GM23338 (cell line): ENCODE results near the gene ZNF71. TPM values are rescaled to one million over a fixed set of nuclear protein-coding genes. Genes with fewer than 3 reads are reported as not detected.

Source experiments
- ATAC-seq: fragments of 200-7000 bp; cut with Tn5 transposase; 3 replicates; pipeline ENCODE4 v1.9.1; 2020
- DNase-seq: peaks from one replicate; pipeline ENCODE4 v3.0.0-alpha.2; 2015; ENCODE audit warnings: low spot score
- H2AFZ ChIP-seq: fragments of 200-600 bp; sonication (generic); 2 replicates; pipeline ENCODE4 v1.8.0; 2016; ENCODE audit warnings: antibody characterized with exemption, mild to moderate bottlenecking, moderate library complexity
- H3F3A ChIP-seq: fragments of 200-600 bp; sonication (generic); replicated peaks from 2 replicates; pipeline ENCODE4 v1.8.0; 2017; ENCODE audit warnings: antibody characterized with exemption, mixed run types, low read depth
- H3K27ac ChIP-seq: fragments of 200-600 bp; sonication (generic); 2 replicates; pipeline ENCODE4 v1.6.1; 2016; ENCODE audit warnings: low read depth
- H3K27me3 ChIP-seq: fragments of 200-600 bp; sonication (generic); 2 replicates; pipeline ENCODE4 v1.8.0; 2016; ENCODE audit warnings: mild to moderate bottlenecking, mixed run types, moderate library complexity; ENCODE audit not compliant: insufficient read depth
- H3K36me3 ChIP-seq: fragments of 200-600 bp; sonication (generic); 2 replicates; pipeline ENCODE4 v1.8.0; 2016; ENCODE audit warnings: mild to moderate bottlenecking; ENCODE audit not compliant: insufficient read depth
- H3K4me1 ChIP-seq: fragments of 200-600 bp; sonication (generic); 2 replicates; pipeline ENCODE4 v1.8.0; 2016; ENCODE audit warnings: mild to moderate bottlenecking, moderate library complexity; ENCODE audit not compliant: insufficient read depth
- H3K4me2 ChIP-seq: fragments of 200-600 bp; sonication (generic); 2 replicates; pipeline ENCODE4 v1.7.1; 2017; ENCODE audit warnings: mixed run types
- H3K4me3 ChIP-seq: fragments of 200-600 bp; sonication (generic); 2 replicates; pipeline ENCODE4 v1.6.1; 2016; ENCODE audit warnings: mixed run types
- H3K79me2 ChIP-seq: fragments of 200-600 bp; sonication (generic); replicated peaks from 2 replicates; pipeline ENCODE4 v1.8.0; 2017; ENCODE audit warnings: mild to moderate bottlenecking; ENCODE audit not compliant: insufficient read depth
- H3K9me2 ChIP-seq: fragments of 200-600 bp; sonication (generic); 2 replicates; pipeline ENCODE4 v1.8.0; 2017; ENCODE audit not compliant: insufficient read depth
- H4K20me1 ChIP-seq: fragments of 200-600 bp; sonication (generic); replicated peaks from 2 replicates; pipeline ENCODE4 v1.8.0; 2017; ENCODE audit warnings: mild to moderate bottlenecking; ENCODE audit not compliant: insufficient read depth
- H3K27ac Mint-ChIP-seq: 2 replicates; pipeline ENCODE4 v1.8.0; 2020; ENCODE audit warnings: inconsistent platforms, mild to moderate bottlenecking, moderate library complexity, mixed read lengths
- H3K27me3 Mint-ChIP-seq: 3 replicates; pipeline ENCODE4 v1.8.0; 2022; ENCODE audit warnings: low read depth, mild to moderate bottlenecking, moderate library complexity, mixed read lengths, inconsistent platforms; ENCODE audit not compliant: insufficient read depth, poor library complexity
- H3K36me3 Mint-ChIP-seq: 3 replicates; pipeline ENCODE4 v1.8.0; 2021; ENCODE audit warnings: low read depth, mild to moderate bottlenecking, inconsistent platforms, moderate library complexity, mixed read lengths
- H3K4me1 Mint-ChIP-seq: 3 replicates; pipeline ENCODE4 v1.8.0; 2020; ENCODE audit warnings: mild to moderate bottlenecking, inconsistent platforms, mixed read lengths
- H3K4me3 Mint-ChIP-seq: 3 replicates; pipeline ENCODE4 v1.8.0; 2021; ENCODE audit warnings: moderate library complexity, mild to moderate bottlenecking, inconsistent platforms, mixed read lengths
- H3K9me3 Mint-ChIP-seq: 3 replicates; pipeline ENCODE4 v1.8.0; 2020; ENCODE audit warnings: moderate library complexity, mild to moderate bottlenecking, inconsistent platforms, mixed read lengths
- CREB1 ChIP-seq: fragments of 250-450 bp; sonication (Bioruptor Pico); IDR thresholded peaks from 2 replicates; pipeline ENCODE4 v1.5.0; 2020; ENCODE audit warnings: low read depth, mild to moderate bottlenecking, moderate library complexity
- EZH2 ChIP-seq: fragments of 200-600 bp; sonication (generic); IDR thresholded peaks from one replicate; pipeline ENCODE4 v1.8.0; 2017; ENCODE audit warnings: antibody characterized with exemption, mild to moderate bottlenecking, low read depth; ENCODE audit not compliant: unreplicated experiment
- EZH2phosphoT487 ChIP-seq: fragments of 200-600 bp; sonication (generic); IDR thresholded peaks from one replicate; pipeline ENCODE4 v1.8.1; 2018; ENCODE audit warnings: antibody characterized with exemption; ENCODE audit not compliant: unreplicated experiment
- JUNB ChIP-seq: IDR thresholded peaks from one replicate; pipeline ENCODE4 v1.6.1; 2016; ENCODE audit warnings: antibody characterized with exemption; ENCODE audit not compliant: unreplicated experiment
- NANOG ChIP-seq: IDR thresholded peaks from 2 replicates; pipeline ENCODE4 v1.6.1; 2016; ENCODE audit warnings: antibody characterized with exemption, borderline replicate concordance
- POLR2AphosphoS5 ChIP-seq: IDR thresholded peaks from 2 replicates; pipeline ENCODE4 v1.6.1; 2016; ENCODE audit warnings: antibody characterized with exemption, low read depth
- STAT1 ChIP-seq: IDR thresholded peaks from one replicate; pipeline ENCODE4 v1.6.1; 2016; ENCODE audit warnings: antibody characterized with exemption; ENCODE audit not compliant: unreplicated experiment
- ZNF114 ChIP-seq: fragments of 250-450 bp; sonication (Bioruptor Pico); IDR thresholded peaks from 2 replicates; pipeline ENCODE4 v1.5.0; 2020; ENCODE audit warnings: mild to moderate bottlenecking, moderate library complexity
- ZNF462 ChIP-seq: fragments of 250-450 bp; sonication (Bioruptor Pico); IDR thresholded peaks from 2 replicates; pipeline ENCODE4 v1.5.0; 2020; ENCODE audit warnings: mild to moderate bottlenecking, moderate library complexity
- polyA plus RNA-seq: library from polyadenylated mRNA; unstranded; fragments of >200 nt; fragmentation: Nextera tagmentation; extraction: Ambion mirVana; gene quantifications from 2 replicates; pipeline ENCODE4 v1.2.1, GENCODE V29; 2016
- total RNA-seq: library from RNA; depleted of rRNA; stranded (reverse); fragments of >200 nt; shearing (Covaris generic); gene quantifications from 2 replicates; pipeline ENCODE4 v1.2.3, GENCODE V29; 2014
- TF ChIP-seq, protein P1 (sequence below): IDR thresholded peaks from 2 replicates; pipeline ENCODE4 v1.6.1; 2016; ENCODE audit warnings: antibody characterized with exemption
- TF ChIP-seq, protein P2 (sequence below): IDR thresholded peaks from one replicate; pipeline ENCODE4 v1.6.1; 2018; ENCODE audit warnings: antibody characterized with exemption; ENCODE audit not compliant: unreplicated experiment

Gene ZNF71
- total and polyA plus RNA-seq, 2 experiments from 2014 or later: 4.7 to 13.2 TPM

DNA sequence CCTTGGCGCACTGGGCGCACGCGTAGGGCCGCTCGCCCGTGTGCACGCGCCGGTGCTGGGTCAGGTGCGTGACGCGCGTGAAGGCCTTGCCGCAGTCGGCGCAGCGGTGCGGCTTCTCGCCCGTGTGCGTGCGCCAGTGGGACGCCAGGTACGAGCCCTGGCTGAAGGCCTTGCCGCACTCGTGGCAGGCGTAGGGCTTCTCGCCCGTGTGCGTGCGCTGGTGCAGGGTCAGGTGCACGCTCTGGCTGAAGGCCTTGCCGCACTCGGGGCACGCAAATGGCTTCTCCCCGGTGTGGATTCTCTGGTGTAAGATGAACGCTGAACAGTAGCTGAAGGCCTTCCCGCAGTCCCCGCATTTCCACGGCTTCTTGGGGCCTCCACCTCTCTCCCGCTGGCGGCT is 69.4 kb downstream of the ZNF71 start:
- H3K4me3 Mint-ChIP-seq: no peak overlapping the region
- Histone ChIP-seq H3K4me2 (no peak overlapping the region), H3K4me3 (no peak overlapping the region), H4K20me1 (no peaks in the 10 kb centered on the region), H2AFZ (no peak overlapping the region), H3K79me2 (no peaks in the 10 kb centered on the region), H3K9me2 (no peaks in the 10 kb centered on the region), H3K27me3 (no peaks in the 10 kb centered on the region), H3K27ac (no peak overlapping the region), H3F3A (no peaks in the 10 kb centered on the region), H3K36me3 (no peaks in the 10 kb centered on the region), H3K4me1 (no peaks in the 10 kb centered on the region)
- H3K9me3 Mint-ChIP-seq: peaks cover 95% of the 10 kb centered on the region
- ATAC-seq (no peak), DNase-seq (no peak)
- no peak overlapping the region for H3K27ac Mint-ChIP-seq
- no peaks in the 10 kb centered on the region for H3K4me1 Mint-ChIP-seq
- TF ChIP-seq, protein P1, sequence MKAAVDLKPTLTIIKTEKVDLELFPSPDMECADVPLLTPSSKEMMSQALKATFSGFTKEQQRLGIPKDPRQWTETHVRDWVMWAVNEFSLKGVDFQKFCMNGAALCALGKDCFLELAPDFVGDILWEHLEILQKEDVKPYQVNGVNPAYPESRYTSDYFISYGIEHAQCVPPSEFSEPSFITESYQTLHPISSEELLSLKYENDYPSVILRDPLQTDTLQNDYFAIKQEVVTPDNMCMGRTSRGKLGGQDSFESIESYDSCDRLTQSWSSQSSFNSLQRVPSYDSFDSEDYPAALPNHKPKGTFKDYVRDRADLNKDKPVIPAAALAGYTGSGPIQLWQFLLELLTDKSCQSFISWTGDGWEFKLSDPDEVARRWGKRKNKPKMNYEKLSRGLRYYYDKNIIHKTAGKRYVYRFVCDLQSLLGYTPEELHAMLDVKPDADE: no peak
- TF ChIP-seq POLR2AphosphoS5 (no peak), STAT1 (no peak), ZNF114 (no peak), EZH2 (no peak), CREB1 (no peak), ZNF462 (CRISPR knock-in tag) (no peak), NANOG (no peak), EZH2phosphoT487 (no peak), JUNB (no peak)
- TF ChIP-seq, protein P2, sequence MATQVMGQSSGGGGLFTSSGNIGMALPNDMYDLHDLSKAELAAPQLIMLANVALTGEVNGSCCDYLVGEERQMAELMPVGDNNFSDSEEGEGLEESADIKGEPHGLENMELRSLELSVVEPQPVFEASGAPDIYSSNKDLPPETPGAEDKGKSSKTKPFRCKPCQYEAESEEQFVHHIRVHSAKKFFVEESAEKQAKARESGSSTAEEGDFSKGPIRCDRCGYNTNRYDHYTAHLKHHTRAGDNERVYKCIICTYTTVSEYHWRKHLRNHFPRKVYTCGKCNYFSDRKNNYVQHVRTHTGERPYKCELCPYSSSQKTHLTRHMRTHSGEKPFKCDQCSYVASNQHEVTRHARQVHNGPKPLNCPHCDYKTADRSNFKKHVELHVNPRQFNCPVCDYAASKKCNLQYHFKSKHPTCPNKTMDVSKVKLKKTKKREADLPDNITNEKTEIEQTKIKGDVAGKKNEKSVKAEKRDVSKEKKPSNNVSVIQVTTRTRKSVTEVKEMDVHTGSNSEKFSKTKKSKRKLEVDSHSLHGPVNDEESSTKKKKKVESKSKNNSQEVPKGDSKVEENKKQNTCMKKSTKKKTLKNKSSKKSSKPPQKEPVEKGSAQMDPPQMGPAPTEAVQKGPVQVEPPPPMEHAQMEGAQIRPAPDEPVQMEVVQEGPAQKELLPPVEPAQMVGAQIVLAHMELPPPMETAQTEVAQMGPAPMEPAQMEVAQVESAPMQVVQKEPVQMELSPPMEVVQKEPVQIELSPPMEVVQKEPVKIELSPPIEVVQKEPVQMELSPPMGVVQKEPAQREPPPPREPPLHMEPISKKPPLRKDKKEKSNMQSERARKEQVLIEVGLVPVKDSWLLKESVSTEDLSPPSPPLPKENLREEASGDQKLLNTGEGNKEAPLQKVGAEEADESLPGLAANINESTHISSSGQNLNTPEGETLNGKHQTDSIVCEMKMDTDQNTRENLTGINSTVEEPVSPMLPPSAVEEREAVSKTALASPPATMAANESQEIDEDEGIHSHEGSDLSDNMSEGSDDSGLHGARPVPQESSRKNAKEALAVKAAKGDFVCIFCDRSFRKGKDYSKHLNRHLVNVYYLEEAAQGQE: no peak
- H3K36me3 Mint-ChIP-seq: peaks cover 56% of the 10 kb centered on the region
- peaks cover 13% of the 10 kb centered on the region for H3K27me3 Mint-ChIP-seq
